ENCODE measurements around the gene CDH18.

Gene CDH18

DNA sequence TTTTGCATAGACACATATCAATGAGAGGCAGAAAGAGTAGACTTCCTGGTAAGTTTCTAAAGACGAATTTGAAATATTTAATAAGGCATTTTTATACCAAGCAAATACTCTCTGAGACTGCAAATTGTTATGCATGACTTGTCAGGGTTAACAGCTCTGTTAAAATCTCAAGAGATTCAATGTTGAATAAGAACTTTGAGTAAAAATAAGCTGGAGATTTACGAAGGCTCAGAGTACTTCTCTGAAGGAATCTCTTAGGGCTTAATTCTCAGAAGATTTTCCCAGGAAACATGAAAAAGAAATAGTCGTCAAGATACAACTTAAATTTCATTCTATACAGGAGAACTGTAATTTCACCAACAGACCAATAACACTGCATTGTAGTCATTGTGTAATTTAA lies 259.4 kb downstream of the CDH18 start:
- no peak for DNase-seq

DNA sequence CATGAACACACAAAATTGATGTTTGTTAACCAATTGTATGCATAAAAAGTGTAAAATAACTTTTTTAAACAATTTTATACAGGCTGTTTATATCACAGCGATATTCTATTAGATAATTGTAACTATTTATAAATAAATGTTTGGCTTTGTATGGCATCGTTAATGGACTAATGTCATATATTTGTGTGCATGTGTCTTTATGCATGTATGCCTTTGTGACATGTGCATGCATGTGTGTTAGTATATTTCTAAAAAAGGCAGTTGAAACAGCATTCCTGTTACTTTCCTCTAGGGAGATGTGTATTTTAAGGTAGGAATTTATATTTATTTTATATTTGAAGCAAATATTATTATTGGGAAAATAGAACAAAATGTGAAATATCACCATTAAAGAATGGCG lies 268.9 kb downstream of the CDH18 start:
- DNase-seq, result no peak

DNA sequence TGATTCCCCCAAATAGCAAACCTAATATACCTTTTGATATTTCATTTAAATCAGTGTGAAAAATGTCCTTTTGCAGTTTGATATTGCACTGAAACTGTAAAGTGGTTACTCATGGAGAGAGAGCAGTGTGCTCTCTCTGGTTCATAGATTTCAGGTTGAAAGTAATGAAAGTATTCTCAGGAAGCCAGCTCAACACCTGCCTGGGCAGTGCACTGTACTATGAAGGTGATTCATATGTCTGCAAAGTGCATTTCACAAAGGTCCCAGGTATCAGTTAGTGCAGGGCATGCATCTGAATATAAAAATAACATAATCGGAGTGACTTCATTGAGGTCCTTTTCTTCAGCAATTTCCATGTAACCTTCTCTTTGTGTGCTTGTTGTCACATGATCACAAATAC lies 274.3 kb downstream of the CDH18 start:
- DNase-seq, result no peak

DNA sequence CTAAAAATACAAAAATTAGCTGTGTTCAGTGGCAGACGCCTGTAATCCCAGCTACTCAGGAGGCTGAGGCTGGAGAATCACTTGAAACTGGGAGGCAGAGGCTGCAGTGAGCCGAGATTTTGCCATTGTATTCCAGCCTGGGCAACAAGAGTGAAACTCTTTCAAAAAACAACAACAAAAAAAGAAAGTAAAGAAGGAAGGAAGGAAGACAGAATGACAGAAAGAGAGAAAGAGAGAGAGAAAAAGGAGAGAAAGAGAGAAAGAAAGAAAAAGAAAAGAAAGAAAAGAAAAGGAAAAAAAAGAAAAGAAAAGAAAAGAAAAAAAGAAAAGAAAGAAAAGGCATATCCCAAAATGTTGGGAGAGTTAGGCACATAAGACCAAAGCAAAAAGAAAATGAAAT lies 278.6 kb downstream of the CDH18 start:
- DNase-seq, result no peak

DNA sequence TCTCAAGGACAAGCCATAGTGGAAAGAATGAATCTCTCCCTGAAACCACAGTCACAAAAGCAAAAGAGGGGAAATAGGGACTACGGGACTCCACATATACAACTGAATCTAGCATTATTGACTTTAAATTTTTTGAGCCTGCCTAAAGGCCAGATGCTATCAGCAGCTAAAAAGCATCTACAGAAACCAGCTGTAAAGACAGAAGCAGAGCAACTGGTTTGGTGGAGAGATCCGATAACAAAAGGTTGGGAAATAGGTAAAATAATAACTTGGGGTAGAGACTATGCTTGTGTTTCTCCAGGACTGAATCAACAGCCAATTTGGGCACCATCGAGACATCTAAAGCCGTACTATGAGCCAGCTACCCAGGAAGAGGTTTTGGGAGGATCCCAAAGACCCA lies 281.2 kb downstream of the CDH18 start:
- DNase-seq, result no peak

DNA sequence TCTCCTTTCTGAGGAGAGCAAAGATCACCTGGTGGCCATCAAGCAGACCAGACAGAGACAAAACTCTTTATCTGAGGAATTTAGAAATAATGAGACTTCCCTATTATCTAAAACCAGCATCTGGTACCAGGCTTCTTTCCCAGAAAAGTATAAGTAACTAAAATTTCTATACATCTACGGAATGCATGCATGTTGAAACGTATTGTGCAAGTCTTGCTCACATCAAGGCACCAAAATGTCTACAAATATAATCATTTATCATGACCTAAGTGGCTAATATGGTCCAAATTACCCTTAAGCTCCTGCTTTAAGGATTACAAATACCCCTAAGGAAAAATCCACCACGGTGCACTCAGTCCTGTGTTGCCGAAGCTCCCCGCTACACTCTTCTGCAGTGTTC lies 286.3 kb downstream of the CDH18 start:
- no peak for DNase-seq

DNA sequence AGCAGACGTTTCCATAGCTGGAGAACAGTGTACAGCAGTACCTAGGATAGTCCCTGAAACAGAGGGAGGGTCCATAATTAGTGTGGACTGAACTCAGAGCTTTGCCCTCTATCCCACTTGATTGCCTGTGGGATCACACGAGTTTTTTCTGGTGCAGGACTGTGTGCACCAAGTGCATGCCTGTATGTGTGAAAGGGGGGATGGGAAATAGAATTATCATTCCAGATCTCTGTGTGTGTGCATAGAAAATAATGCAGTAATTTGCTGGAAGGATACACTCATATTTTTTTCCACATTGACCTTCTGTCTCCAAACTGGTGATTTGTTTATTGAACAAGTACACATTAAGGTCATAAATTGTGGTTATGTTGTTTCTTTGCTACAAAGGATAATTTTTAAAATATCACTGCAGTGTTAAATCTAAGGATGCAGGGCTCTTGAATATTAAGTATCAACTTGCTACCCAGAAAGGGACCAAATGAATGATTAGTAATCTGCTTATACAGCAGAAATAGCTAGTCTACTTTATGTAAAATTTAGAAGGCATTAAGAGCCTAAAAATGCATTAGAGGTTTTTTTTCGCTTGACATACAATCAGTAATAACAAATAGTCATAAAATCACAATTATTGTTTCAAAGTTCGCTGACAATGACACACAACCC lies 292.9 kb downstream of the CDH18 start:
- DNase-seq, result no peak

DNA sequence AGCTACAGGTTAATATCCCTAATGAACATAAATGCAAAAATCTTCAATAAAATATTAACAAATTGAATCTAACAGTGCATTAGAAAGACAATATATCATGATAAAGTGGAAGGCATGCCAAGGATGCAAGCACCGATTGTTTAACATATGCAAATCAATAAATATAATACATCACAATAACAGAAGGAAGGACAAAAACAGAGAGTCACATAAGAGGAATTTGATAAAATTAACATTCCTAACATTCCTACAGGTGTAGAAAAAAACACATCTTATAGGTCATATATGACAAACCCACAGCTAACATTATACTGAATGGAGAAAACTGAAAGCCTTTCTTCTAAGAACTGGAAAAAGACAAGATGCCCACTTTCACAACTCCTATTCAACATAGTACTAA lies 297.0 kb downstream of the CDH18 start:
- no peak for DNase-seq

DNA sequence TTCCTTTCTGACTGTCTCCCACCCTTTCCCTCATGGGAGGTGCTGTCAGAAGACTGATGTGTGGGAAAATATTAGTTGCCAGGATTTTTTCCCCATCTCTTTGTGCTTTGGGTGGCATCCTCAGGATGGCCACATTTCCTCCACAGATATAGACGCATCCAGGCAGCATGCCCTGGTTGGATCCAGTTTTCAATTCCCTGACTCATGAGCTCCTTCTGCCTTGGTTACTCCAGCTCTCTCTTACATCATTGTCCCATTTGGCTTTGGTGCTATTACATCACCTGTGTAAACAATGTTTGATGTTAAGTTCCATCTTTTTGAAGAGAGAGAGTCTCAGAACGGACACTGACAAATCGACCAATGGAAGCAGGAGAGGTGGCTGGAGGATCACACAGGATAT lies 302.5 kb downstream of the CDH18 start:
- DNase-seq, result no peak

DNA sequence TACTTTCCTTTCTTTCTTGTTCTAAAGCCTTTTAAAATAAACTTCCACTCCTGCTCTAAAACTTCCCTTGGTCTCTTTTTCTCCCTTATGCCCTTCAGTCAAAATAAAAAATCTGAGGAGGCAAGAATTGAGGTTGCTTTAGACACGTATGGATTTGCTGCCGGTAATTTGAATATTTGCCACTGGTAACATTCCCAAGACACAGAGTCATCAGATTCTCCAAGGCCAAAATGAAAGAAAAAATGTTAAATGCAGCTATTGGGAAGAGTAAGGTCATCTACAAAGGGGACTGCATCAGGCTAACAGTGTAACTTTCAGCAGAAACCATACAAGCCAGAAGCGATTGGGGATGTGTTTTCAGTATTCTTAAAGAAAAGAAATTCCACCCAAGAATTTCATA lies 311.1 kb downstream of the CDH18 start:
- no peak for DNase-seq

DNA sequence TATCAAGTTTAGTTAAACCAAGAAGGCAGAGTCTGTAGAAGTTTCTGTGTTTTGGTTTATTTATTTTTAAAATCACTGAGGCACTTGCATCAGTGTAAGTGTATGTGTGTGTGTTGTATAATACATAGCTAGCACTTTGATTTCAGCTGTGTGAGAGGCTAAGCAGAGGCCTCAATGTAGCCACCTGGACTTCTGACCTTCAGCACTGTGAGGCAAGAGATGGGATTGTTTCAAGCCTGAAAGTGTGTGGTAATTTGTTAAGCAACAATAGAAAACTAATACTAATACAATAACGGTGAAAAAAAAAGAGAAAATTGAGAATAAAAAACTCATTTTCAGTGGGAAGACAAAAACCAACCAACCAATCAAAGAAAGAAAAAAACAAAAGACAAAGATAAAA lies 327.3 kb downstream of the CDH18 start:
- DNase-seq, result no peak

DNA sequence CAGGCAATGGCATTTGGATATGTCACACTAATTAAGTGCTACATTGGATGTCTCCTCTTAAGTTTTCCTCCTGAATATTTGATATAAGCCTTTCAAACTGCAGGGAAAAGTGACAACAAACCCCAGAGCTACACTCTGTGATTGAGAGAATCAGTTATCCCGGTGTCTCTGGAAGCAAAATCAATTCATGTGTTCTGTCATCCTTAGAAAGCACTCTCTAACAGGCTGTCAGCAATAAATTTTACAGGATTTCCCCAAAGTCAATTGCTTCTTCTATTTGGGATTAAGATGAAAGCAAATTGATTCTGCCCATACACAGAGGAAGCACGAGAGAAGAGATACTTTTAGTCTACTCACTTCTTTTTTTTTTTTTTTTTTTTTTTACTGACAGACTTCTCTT lies 332.4 kb downstream of the CDH18 start:
- DNase-seq, result no peak

DNA sequence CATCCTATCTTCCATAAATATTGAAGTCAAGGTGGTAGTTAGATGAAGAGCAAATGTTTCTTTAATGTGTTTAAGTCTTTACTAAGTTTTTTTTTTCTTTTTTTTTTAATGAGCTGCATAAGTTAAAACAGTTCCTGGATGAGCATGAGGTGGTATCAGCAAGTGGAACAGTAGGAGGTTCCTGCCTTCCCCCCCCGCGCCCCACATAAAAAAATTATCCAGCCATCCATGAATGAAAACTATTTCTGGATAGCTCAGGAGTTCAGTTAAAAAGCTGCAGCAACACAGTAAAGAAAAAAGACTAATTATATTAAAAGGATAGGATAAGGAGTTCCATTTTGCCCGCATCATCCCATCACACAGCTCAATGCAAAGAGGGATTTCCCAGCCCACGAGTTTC lies 349.5 kb downstream of the CDH18 start:
- DNase-seq, result no peak

DNA sequence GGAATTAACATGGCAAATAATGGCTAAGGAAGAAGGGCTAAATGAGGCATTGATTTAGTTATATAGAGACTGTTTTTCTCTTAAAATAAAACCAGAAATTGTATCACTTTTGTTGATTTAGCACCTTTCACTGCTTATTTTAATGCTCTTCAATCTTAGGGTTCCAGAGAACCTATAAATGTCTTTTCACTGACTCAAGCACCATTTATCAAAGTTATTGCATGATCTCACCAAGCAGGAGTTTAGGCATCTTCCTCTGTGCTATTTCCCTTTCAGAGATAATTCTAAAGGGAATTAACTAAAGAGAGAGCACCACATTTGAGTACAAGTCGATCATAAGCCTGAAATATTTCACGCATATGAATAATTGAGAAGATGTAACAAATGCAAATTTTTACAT lies 357.1 kb downstream of the CDH18 start:
- no peak for DNase-seq

DNA sequence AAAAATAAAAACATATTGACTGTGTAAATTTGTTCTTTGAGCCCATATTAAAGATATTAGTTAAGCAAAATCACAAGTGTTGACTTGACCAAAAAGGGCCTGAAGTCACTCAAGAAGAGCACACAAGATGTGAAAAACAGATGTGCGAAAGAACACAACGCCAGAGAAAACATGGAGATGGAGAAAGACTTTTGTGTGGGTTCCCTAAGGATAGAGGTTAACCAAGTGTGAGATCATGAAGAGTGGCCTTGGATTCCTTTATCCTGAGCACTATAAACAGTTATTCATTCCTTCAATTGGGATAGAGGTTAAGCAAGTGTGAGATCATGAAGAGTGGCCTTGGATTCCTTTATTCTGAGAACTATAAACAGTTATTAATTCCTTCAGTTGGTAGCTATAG lies 361.8 kb downstream of the CDH18 start:
- no peak for DNase-seq

DNA sequence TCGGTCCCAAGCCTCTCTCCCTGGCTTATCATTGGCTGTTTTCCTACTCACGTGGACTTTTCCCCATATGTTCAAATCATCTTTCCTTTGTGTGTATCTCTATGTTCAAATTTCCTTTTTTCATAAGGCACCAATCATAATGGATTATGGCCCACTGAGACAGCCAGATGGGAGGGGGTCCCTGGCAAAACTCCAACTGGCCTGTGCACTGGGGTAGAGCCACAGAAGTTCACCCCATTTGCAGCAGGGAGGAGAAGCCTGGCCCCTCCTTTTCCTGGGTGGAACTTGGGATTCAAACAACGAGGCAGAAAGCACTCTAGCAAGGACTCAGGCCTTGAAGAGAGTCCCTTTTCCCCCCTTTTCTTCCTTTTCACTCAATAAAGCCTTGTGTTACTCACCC lies 362.4 kb downstream of the CDH18 start:
- DNase-seq, result no peak

DNA sequence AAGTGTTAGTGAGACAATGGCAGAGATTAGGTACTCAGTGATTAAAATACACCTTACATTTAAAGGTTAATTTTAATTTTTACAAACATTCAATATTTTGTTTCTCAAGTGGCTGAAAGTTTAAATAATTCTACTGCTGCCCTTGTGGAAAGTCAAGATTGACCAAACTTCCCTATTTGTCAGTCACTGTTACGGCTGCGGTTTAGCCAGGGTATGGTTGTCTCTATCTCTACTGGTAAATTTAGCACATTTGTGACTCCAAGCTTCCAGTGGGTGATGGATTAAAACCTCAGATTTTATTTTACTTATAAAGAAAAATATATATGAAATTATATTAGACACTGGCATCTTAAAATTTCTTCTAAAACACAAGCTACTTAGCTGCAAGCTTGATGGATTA lies 368.4 kb downstream of the CDH18 start:
- DNase-seq, result no peak

DNA sequence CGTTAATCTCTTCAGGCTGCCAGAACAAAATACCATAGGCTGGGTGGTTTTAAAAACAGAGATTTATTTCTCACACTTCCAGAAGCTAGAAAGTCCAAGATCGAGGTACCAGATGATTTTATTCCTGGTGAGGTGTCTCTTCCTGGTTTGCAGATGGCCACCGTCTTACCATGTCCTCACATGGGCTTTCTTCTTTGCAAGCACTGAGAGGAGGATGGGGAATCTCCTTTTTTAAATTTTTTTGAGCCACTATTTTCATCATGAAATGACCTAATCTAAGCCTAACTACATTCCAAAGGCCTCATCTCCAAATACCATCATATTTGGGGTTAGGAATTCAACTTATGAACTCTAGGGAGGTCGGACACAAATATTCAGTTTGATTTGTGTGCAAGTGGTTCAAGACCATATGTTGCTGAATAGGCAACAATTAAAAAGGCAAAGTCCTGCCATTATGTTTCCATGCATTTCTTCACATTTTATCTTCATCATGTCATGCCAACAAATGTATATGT lies 371.2 kb downstream of the CDH18 start:
- no peak for DNase-seq

DNA sequence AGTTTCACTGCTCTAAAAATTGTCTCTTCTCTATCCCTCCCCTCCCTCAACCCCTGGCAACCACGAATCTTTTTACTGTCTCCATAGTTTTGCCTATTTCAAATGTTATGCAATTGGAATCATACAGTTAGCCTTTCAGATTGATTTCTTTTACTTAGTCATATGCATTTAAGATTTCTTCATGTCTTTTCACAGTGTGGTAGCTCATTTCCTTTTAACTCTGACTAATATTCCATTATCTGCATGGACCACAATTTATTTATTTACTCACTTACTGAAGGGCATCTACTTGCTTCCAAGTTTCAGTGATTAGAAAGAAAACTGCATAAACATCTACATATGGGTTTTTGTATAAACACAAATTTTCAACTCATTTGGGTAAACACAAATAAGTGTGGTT lies 372.3 kb downstream of the CDH18 start:
- DNase-seq, result no peak

DNA sequence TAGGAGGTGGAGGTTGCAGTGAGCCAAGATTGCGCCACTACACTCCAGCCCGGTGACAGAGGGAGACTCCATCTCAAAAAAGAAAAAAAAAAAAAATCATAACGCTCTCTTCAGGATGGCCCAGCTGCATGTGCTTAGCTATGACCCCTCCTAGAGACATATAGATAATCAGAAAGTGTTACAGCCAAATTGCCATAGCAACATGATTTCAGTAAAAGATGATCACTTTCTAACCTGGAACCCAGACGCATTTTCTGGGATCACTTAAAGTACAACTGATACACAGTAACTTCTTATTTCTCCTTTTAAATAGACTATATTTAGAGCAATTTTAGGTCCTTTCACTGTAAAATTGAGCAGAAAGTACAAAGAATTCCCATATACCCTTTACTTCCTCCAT lies 372.9 kb downstream of the CDH18 start:
- DNase-seq, result no peak

DNA sequence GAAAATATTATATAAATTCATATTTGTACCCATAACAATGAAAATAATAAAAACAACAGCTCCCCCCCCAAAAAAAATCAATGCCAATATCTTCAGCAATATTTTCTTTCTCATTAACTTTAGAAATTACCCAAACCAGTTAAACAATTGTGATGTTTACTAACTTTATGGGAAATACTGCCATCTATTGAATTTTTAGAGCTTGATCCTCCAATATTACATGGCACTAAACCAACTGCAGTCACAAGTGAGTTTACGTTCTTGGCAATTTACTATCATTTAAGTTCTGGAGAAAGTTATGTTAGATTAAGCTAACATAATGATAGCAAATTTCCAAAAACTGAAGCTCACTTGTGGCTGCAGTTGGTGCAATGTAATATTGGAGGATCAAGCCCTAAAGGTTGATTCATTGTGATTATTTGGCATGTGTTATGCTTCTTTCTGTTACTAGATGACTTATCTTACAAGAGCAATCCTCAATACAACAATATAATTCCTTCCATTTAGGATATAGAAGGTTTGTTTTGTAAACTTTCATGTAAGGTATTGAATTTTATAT lies 379.5 kb downstream of the CDH18 start:
- DNase-seq, result no peak

DNA sequence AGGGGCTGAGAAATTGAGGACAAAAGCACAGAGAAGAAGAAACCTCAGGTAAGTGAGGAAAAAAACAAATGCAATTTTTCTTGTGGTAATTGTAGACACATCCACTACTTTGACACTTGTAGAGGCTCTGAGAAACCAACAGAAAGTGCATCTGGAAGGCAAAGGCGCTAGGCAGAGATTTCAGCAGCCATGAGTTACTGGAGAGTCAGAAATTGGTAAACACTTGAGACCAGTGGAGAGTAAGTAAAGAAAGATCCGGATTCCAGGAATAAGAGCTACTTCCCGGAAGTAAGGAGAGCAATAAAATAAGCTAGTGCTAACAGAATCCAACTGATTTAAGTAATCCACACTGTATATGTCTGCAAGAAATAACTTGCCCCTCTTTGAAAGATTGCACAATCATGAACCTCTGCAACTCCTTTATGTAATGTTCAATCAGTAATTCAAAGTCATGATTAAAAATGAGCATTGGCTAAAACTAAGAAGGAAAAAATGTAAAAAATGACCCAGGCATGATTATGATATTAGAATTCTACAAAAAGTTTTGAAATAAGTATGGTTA lies 382.1 kb downstream of the CDH18 start:
- DNase-seq, result no peak

DNA sequence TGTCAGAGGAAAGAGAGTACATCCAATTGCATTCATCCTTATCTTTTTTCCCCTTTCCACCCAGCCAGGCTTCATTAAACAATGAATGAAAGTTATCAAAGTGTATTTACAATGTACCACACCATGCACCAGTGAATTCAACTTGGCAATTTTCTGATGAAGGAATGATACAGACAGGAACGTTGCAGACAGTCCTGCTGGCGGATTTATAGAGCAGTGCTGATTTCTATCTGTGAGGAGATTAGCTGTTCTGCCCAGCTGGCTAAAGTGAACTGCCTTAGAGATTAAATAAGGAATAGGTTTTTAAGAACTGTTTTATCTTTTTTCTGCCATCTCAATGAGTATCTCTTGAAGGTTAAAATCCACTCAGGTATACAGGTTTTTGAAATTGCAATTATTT lies 403.9 kb downstream of the CDH18 start:
- DNase-seq, result no peak

DNA sequence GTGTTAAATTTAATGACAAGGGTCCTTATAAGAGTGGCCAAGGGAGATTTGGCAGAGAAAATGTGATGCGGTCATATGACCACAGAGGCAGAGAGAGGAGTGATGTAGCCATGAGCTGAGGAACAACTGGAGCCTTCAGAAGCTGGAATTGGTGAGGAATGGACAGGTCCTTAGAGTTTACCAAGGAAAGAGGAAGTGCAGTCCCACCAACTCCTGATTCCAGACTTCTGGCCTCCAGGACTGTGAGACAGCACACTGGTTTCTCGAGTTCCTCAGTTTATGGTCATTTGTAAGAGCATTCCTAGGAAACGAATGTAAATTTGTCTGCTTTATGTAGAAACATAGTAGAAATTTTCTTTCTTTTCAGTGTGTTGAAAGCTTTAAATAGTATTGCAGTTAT lies 410.1 kb downstream of the CDH18 start:
- no peak for DNase-seq

DNA sequence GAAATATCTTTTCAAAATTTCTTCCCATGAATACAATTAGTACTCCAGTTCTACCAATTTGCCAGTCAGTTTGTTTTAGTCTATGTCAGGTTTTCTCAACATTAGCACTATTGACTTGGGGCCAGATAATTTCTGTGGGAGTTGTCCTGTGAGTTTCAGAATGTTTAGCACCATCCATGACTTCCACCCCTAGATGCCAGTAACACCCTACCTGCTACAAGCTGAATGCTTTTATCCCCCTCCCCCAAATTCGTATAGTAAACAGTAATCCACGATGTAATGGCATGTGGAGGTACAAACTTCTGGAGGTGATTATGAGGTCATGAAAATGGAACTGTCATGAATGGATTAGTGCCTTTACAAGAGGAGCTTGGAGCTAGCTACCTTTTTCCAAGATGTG lies 420.0 kb downstream of the CDH18 start:
- no peak for DNase-seq

Data from 8988T (cell line).